Measurements from ENCODE around the gene GSTO2.

GSTO2 gene

GRCh38 chr10:104328896-104329710, 60.1 kb downstream of the GSTO2 start (continued):
- TF ChIP-seq ZFP37 (tag by site-specific recombination; IDR thresholded peaks at IDR 0.05): peak; percentile 94
- TF ChIP-seq GFI1B (tag by site-specific recombination; IDR thresholded peaks at IDR 0.05): no peak
- 0 out of 2 replicates have a peak, but pooled peaks have one; percentile 42 for TF ChIP-seq ZSCAN16 (tag by site-specific recombination; IDR thresholded peaks at IDR 0.05)
- no peak for TF ChIP-seq ZNF747 (tag by site-specific recombination; IDR thresholded peaks at IDR 0.05)
- peak; percentile 100 for TF ChIP-seq ZNF629 (tag by site-specific recombination; IDR thresholded peaks at IDR 0.05)
- peak; percentile 75; the same call in 1 of the 2 replicates for TF ChIP-seq TRIM28 (IDR thresholded peaks at IDR 0.05; ENCODE audit: borderline replicate concordance, low read length)
- TF ChIP-seq ZBTB26 (tag by site-specific recombination; optimal IDR thresholded peaks at IDR 0.05): no peak
- peak; percentile 41; the same call in 1 of the 2 replicates for TF ChIP-seq ZBTB8A (tag by site-specific recombination; IDR thresholded peaks at IDR 0.05)
- TF ChIP-seq ZNF157 (tag by site-specific recombination; IDR thresholded peaks at IDR 0.05): no peak
- peak; percentile 83 for TF ChIP-seq ZNF366 (tag by site-specific recombination; conservative IDR thresholded peaks at IDR 0.05)
- no peak for TF ChIP-seq ZNF140 (tag by site-specific recombination; IDR thresholded peaks at IDR 0.05)
- no peak for TF ChIP-seq KLF10 (tag by site-specific recombination; IDR thresholded peaks at IDR 0.05)
- no peak for TF ChIP-seq CTCF (tag by site-specific recombination; IDR thresholded peaks at IDR 0.05)
- TF ChIP-seq ZBTB44 (tag by site-specific recombination; IDR thresholded peaks at IDR 0.05): peak; percentile 87
- TF ChIP-seq ZNF239 (tag by site-specific recombination; IDR thresholded peaks at IDR 0.05): no peak
- no peak for TF ChIP-seq ZNF707 (tag by site-specific recombination; IDR thresholded peaks at IDR 0.05)
- TF ChIP-seq FEZF1 (tag by site-specific recombination; IDR thresholded peaks at IDR 0.05): peak; percentile 19
- TF ChIP-seq ZNF785 (tag by site-specific recombination; IDR thresholded peaks at IDR 0.05): peak; percentile 14; the same call in 1 of the 2 replicates
- no peak; the same call in 1 of the 2 replicates for TF ChIP-seq ZNF423 (tag by site-specific recombination; IDR thresholded peaks at IDR 0.05)
- TF ChIP-seq ZBTB6 (tag by site-specific recombination; IDR thresholded peaks at IDR 0.05): 0 out of 2 replicates have a peak, but pooled peaks have one; percentile 19
- peak; percentile 73 for TF ChIP-seq PRDM4 (tag by site-specific recombination; IDR thresholded peaks at IDR 0.05)
- peak; percentile 75 for TF ChIP-seq PRDM10 (tag by site-specific recombination; IDR thresholded peaks at IDR 0.05)
- no peak for TF ChIP-seq ZNF560 (tag by site-specific recombination; IDR thresholded peaks at IDR 0.05; ENCODE audit: borderline replicate concordance)
- no peak for TF ChIP-seq KLF1 (tag by site-specific recombination; IDR thresholded peaks at IDR 0.05)
- TF ChIP-seq INSM2 (tag by site-specific recombination; IDR thresholded peaks at IDR 0.05): peak; percentile 96
- TF ChIP-seq ZXDB (tag by site-specific recombination; IDR thresholded peaks at IDR 0.05): no peak
